Measurements from ENCODE around the gene COG8. TPM values are rescaled to one million over a fixed set of nuclear protein-coding genes. Genes with fewer than 3 reads are reported as not detected.

COG8 gene
- total RNA-seq, 1 donor from 2014 or later: 32.4 TPM

- Histone ChIP-seq H3K79me2 (ENCODE audit: insufficient read depth, low read length) (peaks cover 50% of the 10 kb centered on the region), H3K4me3 (ENCODE audit: insufficient read depth, low read depth, low read length) (peak overlapping the region; percentile 89), H3K36me3 (ENCODE audit: insufficient read depth, low read length) (peaks cover 21% of the 10 kb centered on the region), H3K27ac (ENCODE audit: low read depth, low read length) (peak overlapping the region; percentile 66), H3K27me3 (ENCODE audit: insufficient read depth, low read length) (no peaks in the 10 kb centered on the region), H3K9me3 (ENCODE audit: insufficient read depth, low read depth, low read length) (no peaks in the 10 kb centered on the region), H3K9ac (ENCODE audit: low read length) (peak overlapping the region; percentile 95), H3K4me2 (ENCODE audit: low read length) (peak overlapping the region; percentile 95), H3K4me1 (ENCODE audit: insufficient read depth, low read length) (no peaks in the 10 kb centered on the region), H2AFZ (ENCODE audit: low read depth, low read length) (peak overlapping the region; percentile 58), H4K20me1 (ENCODE audit: insufficient read depth, low read length) (peaks cover 6% of the 10 kb centered on the region)
- TF ChIP-seq EZH2 (IDR thresholded peaks at IDR 0.05; ENCODE audit: insufficient read depth, low read length): no peak
- no peak for TF ChIP-seq CTCF (IDR thresholded peaks at IDR 0.05; ENCODE audit: insufficient read depth, low read depth, low read length)
- no peaks in the 10 kb centered on the region for H3K27me3 Mint-ChIP-seq (ENCODE audit: low read depth, unreplicated experiment)
- peaks cover 12% of the 10 kb centered on the region for H3K4me1 Mint-ChIP-seq (ENCODE audit: low read depth, unreplicated experiment)
- H3K4me3 Mint-ChIP-seq (ENCODE audit: unreplicated experiment): peak overlapping the region; percentile 93
- peak overlapping the region; percentile 60 for H3K27ac Mint-ChIP-seq (ENCODE audit: unreplicated experiment)
- DNase-seq (ENCODE audit: low read depth) (no peak), FAIRE-seq (no peak)
- H3K36me3 Mint-ChIP-seq (ENCODE audit: low read depth, unreplicated experiment): peaks cover 5% of the 10 kb centered on the region
- H3K9me3 Mint-ChIP-seq (ENCODE audit: unreplicated experiment): no peaks in the 10 kb centered on the region
Measured at GRCh38 chr16:69384974-69385373, 45.6 kb upstream of the COG8 start.

- H3K36me3 Mint-ChIP-seq (ENCODE audit: low read depth, unreplicated experiment): peaks cover 6% of the 10 kb centered on the region
- peaks cover 12% of the 10 kb centered on the region for H3K4me1 Mint-ChIP-seq (ENCODE audit: low read depth, unreplicated experiment)
- Histone ChIP-seq H3K4me3 (ENCODE audit: insufficient read depth, low read depth, low read length) (no peak overlapping the region), H3K9ac (ENCODE audit: low read length) (no peak overlapping the region), H3K9me3 (ENCODE audit: insufficient read depth, low read depth, low read length) (no peaks in the 10 kb centered on the region), H3K36me3 (ENCODE audit: insufficient read depth, low read length) (peaks cover 21% of the 10 kb centered on the region), H3K4me2 (ENCODE audit: low read length) (no peak overlapping the region), H3K27me3 (ENCODE audit: insufficient read depth, low read length) (no peaks in the 10 kb centered on the region), H2AFZ (ENCODE audit: low read depth, low read length) (no peak overlapping the region), H4K20me1 (ENCODE audit: insufficient read depth, low read length) (peaks cover 9% of the 10 kb centered on the region), H3K4me1 (ENCODE audit: insufficient read depth, low read length) (no peaks in the 10 kb centered on the region), H3K27ac (ENCODE audit: low read depth, low read length) (no peak overlapping the region), H3K79me2 (ENCODE audit: insufficient read depth, low read length) (peaks cover 50% of the 10 kb centered on the region)
- TF ChIP-seq EZH2 (IDR thresholded peaks at IDR 0.05; ENCODE audit: insufficient read depth, low read length): no peak
- no peak for TF ChIP-seq CTCF (IDR thresholded peaks at IDR 0.05; ENCODE audit: insufficient read depth, low read depth, low read length)
- H3K9me3 Mint-ChIP-seq (ENCODE audit: unreplicated experiment): no peaks in the 10 kb centered on the region
- FAIRE-seq (no peak), DNase-seq (ENCODE audit: low read depth) (no peak)
- H3K27ac Mint-ChIP-seq (ENCODE audit: unreplicated experiment): no peak overlapping the region
- no peak overlapping the region for H3K4me3 Mint-ChIP-seq (ENCODE audit: unreplicated experiment)
- H3K27me3 Mint-ChIP-seq (ENCODE audit: low read depth, unreplicated experiment): no peaks in the 10 kb centered on the region
Measured at GRCh38 chr16:69382421-69382820, 43.1 kb upstream of the COG8 start.

- Mint-ChIP-seq H3K27me3 (ENCODE audit: low read depth, unreplicated experiment) (no peaks in the 10 kb centered on the region), H3K4me3 (ENCODE audit: unreplicated experiment) (no peak overlapping the region), H3K9me3 (ENCODE audit: unreplicated experiment) (no peaks in the 10 kb centered on the region), H3K27ac (ENCODE audit: unreplicated experiment) (no peak overlapping the region), H3K36me3 (ENCODE audit: low read depth, unreplicated experiment) (peaks cover 6% of the 10 kb centered on the region), H3K4me1 (ENCODE audit: low read depth, unreplicated experiment) (peaks cover 12% of the 10 kb centered on the region)
- no peak for DNase-seq (ENCODE audit: low read depth)
- no peak overlapping the region for H2AFZ ChIP-seq (ENCODE audit: low read depth, low read length)
- peaks cover 50% of the 10 kb centered on the region for H3K79me2 ChIP-seq (ENCODE audit: insufficient read depth, low read length)
- FAIRE-seq: no peak
- no peak overlapping the region for H3K27ac ChIP-seq (ENCODE audit: low read depth, low read length)
- no peaks in the 10 kb centered on the region for H3K9me3 ChIP-seq (ENCODE audit: insufficient read depth, low read depth, low read length)
- no peaks in the 10 kb centered on the region for H3K4me1 ChIP-seq (ENCODE audit: insufficient read depth, low read length)
- peaks cover 21% of the 10 kb centered on the region for H3K36me3 ChIP-seq (ENCODE audit: insufficient read depth, low read length)
- no peak overlapping the region for H3K4me2 ChIP-seq (ENCODE audit: low read length)
- H4K20me1 ChIP-seq (ENCODE audit: insufficient read depth, low read length): peaks cover 9% of the 10 kb centered on the region
- no peak overlapping the region for H3K4me3 ChIP-seq (ENCODE audit: insufficient read depth, low read depth, low read length)
- TF ChIP-seq EZH2 (IDR thresholded peaks at IDR 0.05; ENCODE audit: insufficient read depth, low read length) (no peak), CTCF (IDR thresholded peaks at IDR 0.05; ENCODE audit: insufficient read depth, low read depth, low read length) (no peak)
- no peaks in the 10 kb centered on the region for H3K27me3 ChIP-seq (ENCODE audit: insufficient read depth, low read length)
- no peak overlapping the region for H3K9ac ChIP-seq (ENCODE audit: low read length)
Measured at GRCh38 chr16:69381231-69381630, 41.9 kb upstream of the COG8 start.

Measured in astrocyte (in vitro differentiated cells and primary cell).